GM23338 (cell line): ENCODE data around the gene GOSR1. TPM values are rescaled to one million over a fixed set of nuclear protein-coding genes. Genes with fewer than 3 reads are reported as not detected.
"Not testable (repeated sequence)": the region's sequence is repeated elsewhere in the genome, so short reads cannot be mapped to it uniquely, and the experiment has no call there.

ENCODE experiments used
- ATAC-seq: fragments of 200-7000 bp; cut with Tn5 transposase; 3 replicates; pipeline ENCODE4 v1.9.1; 2020
- DNase-seq: peaks from one replicate; pipeline ENCODE4 v3.0.0-alpha.2; 2015; ENCODE audit warnings: low spot score
- H2AFZ ChIP-seq: fragments of 200-600 bp; sonication (generic); 2 replicates; pipeline ENCODE4 v1.8.0; 2016; ENCODE audit warnings: antibody characterized with exemption, mild to moderate bottlenecking, moderate library complexity
- H3F3A ChIP-seq: fragments of 200-600 bp; sonication (generic); replicated peaks from 2 replicates; pipeline ENCODE4 v1.8.0; 2017; ENCODE audit warnings: antibody characterized with exemption, mixed run types, low read depth
- H3K27ac ChIP-seq: fragments of 200-600 bp; sonication (generic); 2 replicates; pipeline ENCODE4 v1.6.1; 2016; ENCODE audit warnings: low read depth
- H3K27me3 ChIP-seq: fragments of 200-600 bp; sonication (generic); 2 replicates; pipeline ENCODE4 v1.8.0; 2016; ENCODE audit warnings: mild to moderate bottlenecking, mixed run types, moderate library complexity; ENCODE audit not compliant: insufficient read depth
- H3K36me3 ChIP-seq: fragments of 200-600 bp; sonication (generic); 2 replicates; pipeline ENCODE4 v1.8.0; 2016; ENCODE audit warnings: mild to moderate bottlenecking; ENCODE audit not compliant: insufficient read depth
- H3K4me1 ChIP-seq: fragments of 200-600 bp; sonication (generic); 2 replicates; pipeline ENCODE4 v1.8.0; 2016; ENCODE audit warnings: mild to moderate bottlenecking, moderate library complexity; ENCODE audit not compliant: insufficient read depth
- H3K4me2 ChIP-seq: fragments of 200-600 bp; sonication (generic); 2 replicates; pipeline ENCODE4 v1.7.1; 2017; ENCODE audit warnings: mixed run types
- H3K4me3 ChIP-seq: fragments of 200-600 bp; sonication (generic); 2 replicates; pipeline ENCODE4 v1.6.1; 2016; ENCODE audit warnings: mixed run types
- H3K79me2 ChIP-seq: fragments of 200-600 bp; sonication (generic); replicated peaks from 2 replicates; pipeline ENCODE4 v1.8.0; 2017; ENCODE audit warnings: mild to moderate bottlenecking; ENCODE audit not compliant: insufficient read depth
- H3K9me2 ChIP-seq: fragments of 200-600 bp; sonication (generic); 2 replicates; pipeline ENCODE4 v1.8.0; 2017; ENCODE audit not compliant: insufficient read depth
- H4K20me1 ChIP-seq: fragments of 200-600 bp; sonication (generic); replicated peaks from 2 replicates; pipeline ENCODE4 v1.8.0; 2017; ENCODE audit warnings: mild to moderate bottlenecking; ENCODE audit not compliant: insufficient read depth
- H3K27ac Mint-ChIP-seq: 2 replicates; pipeline ENCODE4 v1.8.0; 2020; ENCODE audit warnings: inconsistent platforms, mild to moderate bottlenecking, moderate library complexity, mixed read lengths
- H3K27me3 Mint-ChIP-seq: 3 replicates; pipeline ENCODE4 v1.8.0; 2022; ENCODE audit warnings: low read depth, mild to moderate bottlenecking, moderate library complexity, mixed read lengths, inconsistent platforms; ENCODE audit not compliant: insufficient read depth, poor library complexity
- H3K36me3 Mint-ChIP-seq: 3 replicates; pipeline ENCODE4 v1.8.0; 2021; ENCODE audit warnings: low read depth, mild to moderate bottlenecking, inconsistent platforms, moderate library complexity, mixed read lengths
- H3K4me1 Mint-ChIP-seq: 3 replicates; pipeline ENCODE4 v1.8.0; 2020; ENCODE audit warnings: mild to moderate bottlenecking, inconsistent platforms, mixed read lengths
- H3K4me3 Mint-ChIP-seq: 3 replicates; pipeline ENCODE4 v1.8.0; 2021; ENCODE audit warnings: moderate library complexity, mild to moderate bottlenecking, inconsistent platforms, mixed read lengths
- H3K9me3 Mint-ChIP-seq: 3 replicates; pipeline ENCODE4 v1.8.0; 2020; ENCODE audit warnings: moderate library complexity, mild to moderate bottlenecking, inconsistent platforms, mixed read lengths
- CTCF ChIP-seq, 2 experiments: fragments of 200-600 bp in 1 of 2; sonication (generic) in 1 of 2; conservative IDR thresholded peaks; 2 replicates each; pipeline versions ENCODE4 v1.5.1 to v1.6.1; 2016 to 2017; ENCODE audit warnings: antibody characterized with exemption in 2 of 2, low read depth in 2 of 2, mild to moderate bottlenecking in 2 of 2, moderate library complexity in 1 of 2
- REST ChIP-seq: IDR thresholded peaks from one replicate; pipeline ENCODE4 v1.6.1; 2018; ENCODE audit warnings: antibody characterized with exemption; ENCODE audit not compliant: unreplicated experiment
- ZNF331 ChIP-seq: fragments of 250-450 bp; sonication (Bioruptor Pico); IDR thresholded peaks from 2 replicates; pipeline ENCODE4 v1.5.0; 2020; ENCODE audit warnings: low read depth, mild to moderate bottlenecking, moderate library complexity
- polyA plus RNA-seq: library from polyadenylated mRNA; unstranded; fragments of >200 nt; fragmentation: Nextera tagmentation; extraction: Ambion mirVana; gene quantifications from 2 replicates; pipeline ENCODE4 v1.2.1, GENCODE V29; 2016
- total RNA-seq: library from RNA; depleted of rRNA; stranded (reverse); fragments of >200 nt; shearing (Covaris generic); gene quantifications from 2 replicates; pipeline ENCODE4 v1.2.3, GENCODE V29; 2014

Gene GOSR1
- total and polyA plus RNA-seq, 2 experiments from 2014 or later: 33.4 to 74.1 TPM

GRCh38 chr17:30552994-30553566 is 75.9 kb downstream of the GOSR1 start (continued):
- TF ChIP-seq REST: no peak

DNA sequence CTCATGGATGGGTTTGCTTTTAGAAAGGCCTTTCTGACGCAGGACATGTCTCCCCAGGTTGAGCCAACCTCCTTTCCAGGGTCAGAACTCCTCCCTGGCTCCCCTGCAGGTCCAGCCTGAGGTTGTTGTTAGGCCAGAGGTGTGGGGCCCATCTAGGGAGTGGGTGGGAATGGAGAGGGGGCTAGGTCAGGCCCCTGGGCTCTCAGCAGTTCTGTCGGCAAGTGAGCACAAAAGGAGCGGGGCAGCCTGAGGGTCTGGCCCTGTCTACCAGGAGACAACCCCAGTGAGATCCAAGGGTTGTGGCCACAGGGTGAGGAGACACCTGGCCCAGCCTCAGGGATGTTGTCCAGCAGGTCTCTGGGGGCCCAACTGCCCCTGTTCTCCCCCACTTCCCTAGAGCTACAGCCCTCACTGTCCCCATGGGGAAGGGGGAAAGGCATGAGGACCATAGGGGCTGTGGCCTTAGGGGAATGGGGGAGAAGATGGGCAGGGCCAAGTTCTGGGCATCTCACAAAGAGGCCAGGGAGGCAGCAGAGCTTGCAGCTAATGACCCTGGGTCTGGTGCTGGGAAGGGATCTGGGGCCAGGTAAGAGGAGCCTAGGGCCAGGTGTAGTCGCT is 76.7 kb downstream of the GOSR1 start:
- not testable (repeated sequence) for H3K9me2 ChIP-seq, H3K9me3 Mint-ChIP-seq, H3K27ac ChIP-seq, H4K20me1 ChIP-seq, H2AFZ ChIP-seq, H3K36me3 Mint-ChIP-seq, H3K4me3 ChIP-seq, H3F3A ChIP-seq, H3K27ac Mint-ChIP-seq, H3K36me3 ChIP-seq, ATAC-seq, H3K4me2 ChIP-seq, DNase-seq, H3K4me1 ChIP-seq, H3K27me3 ChIP-seq, H3K79me2 ChIP-seq, H3K4me3 Mint-ChIP-seq
- H3K4me1 Mint-ChIP-seq: peaks cover 10% of the 10 kb centered on the region
- peaks cover 13% of the 10 kb centered on the region for H3K27me3 Mint-ChIP-seq

DNA sequence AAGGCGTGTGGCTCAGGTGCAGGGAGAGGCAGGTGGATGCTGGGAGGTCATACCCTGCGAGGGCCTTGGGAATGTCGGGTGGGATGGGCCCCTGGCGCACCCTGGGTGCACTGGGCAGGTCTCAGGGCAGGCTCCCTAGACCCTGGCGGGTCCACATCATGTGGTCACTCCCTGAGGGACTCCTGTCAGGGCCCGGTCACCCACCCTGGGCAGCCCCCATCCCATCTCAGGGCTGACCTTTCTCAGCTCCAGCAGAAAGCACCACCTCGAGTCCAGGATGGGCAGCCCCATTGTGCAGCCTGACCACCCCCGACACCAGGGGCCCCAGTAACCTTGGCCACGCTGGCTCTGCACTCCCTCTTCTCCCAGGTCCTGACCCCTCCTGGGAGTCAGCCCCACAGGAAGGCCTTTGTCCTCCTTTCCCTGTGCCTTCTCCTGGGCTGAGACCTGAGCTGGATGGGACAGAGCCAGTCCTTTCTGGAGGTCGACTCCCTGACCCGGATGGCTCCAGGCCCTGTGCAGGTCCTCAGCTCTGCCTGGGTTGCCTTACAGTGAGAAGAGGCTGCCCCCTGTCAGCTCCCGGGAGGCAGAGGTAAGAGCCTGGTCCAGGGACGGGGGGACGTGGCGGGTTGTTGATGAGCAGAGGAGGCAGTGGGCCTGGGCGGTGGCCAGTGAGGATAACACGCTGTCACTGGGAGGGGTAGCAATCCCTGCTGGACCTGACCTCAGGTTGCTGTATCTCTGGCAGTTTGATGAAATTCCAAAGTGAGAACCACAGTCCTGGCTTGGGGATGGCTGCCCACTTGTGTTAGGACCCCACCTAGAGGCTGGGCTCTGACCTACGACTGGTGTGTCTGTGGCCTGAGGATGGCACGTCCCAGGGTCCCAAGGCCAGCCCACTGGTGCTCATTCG is 77.9 kb downstream of the GOSR1 start:
- Histone ChIP-seq H3K79me2 (no peaks in the 10 kb centered on the region), H3K9me2 (no peaks in the 10 kb centered on the region), H3K27me3 (no peaks in the 10 kb centered on the region), H4K20me1 (no peaks in the 10 kb centered on the region), H3F3A (no peaks in the 10 kb centered on the region), H2AFZ (no peak overlapping the region; the same call in 1 of the 2 replicates), H3K36me3 (no peaks in the 10 kb centered on the region), H3K4me2 (no peak overlapping the region), H3K4me3 (no peak overlapping the region), H3K27ac (no peak overlapping the region), H3K4me1 (no peaks in the 10 kb centered on the region)
- Mint-ChIP-seq H3K4me3 (no peak overlapping the region), H3K27ac (no peak overlapping the region), H3K4me1 (peaks cover 10% of the 10 kb centered on the region), H3K9me3 (no peaks in the 10 kb centered on the region), H3K36me3 (no peaks in the 10 kb centered on the region), H3K27me3 (peaks cover 15% of the 10 kb centered on the region)
- ATAC-seq: peak; percentile 87
- DNase-seq: peak; percentile 74
- peak; percentile 55 to 78 for TF ChIP-seq CTCF (conservative IDR thresholded peaks at IDR 0.05; ENCODE audit: low read depth in 2 of 2)
- no peak for TF ChIP-seq ZNF331 (CRISPR knock-in tag)
